HG03066 (cell line): ENCODE measurements around the gene FSCN2.

ENCODE experiments used
- ATAC-seq: cut with Tn5 transposase; IDR thresholded peaks from one replicate; pipeline ENCODE4 v1.9.1; 2021; ENCODE audit warnings: low read depth; ENCODE audit not compliant: unreplicated experiment

The FSCN2 gene

GRCh38 chr17:81527591-81528383 is at the start of gene FSCN2:
Gene FSCN2, plus strand, starts transcription at chr17:81528377. Its CDS starts 155 bp downstream, at chr17:81528532.
- ATAC-seq = no peak

GRCh38 chr17:81479175-81480071 is 48.8 kb upstream of the FSCN2 start:
- no peak for ATAC-seq

GRCh38 chr17:81480140-81481072 is 47.8 kb upstream of the FSCN2 start:
- no peak for ATAC-seq

- no peak for ATAC-seq
These were observed 46.9 kb upstream of the FSCN2 start for GRCh38 chr17:81481073-81481799.

- no peak for ATAC-seq
These were observed 46.2 kb upstream of the FSCN2 start for GRCh38 chr17:81481815-81482505.

- ATAC-seq = no peak
These were observed 45.5 kb upstream of the FSCN2 start for GRCh38 chr17:81482673-81483072.

- no peak for ATAC-seq
These were observed 44.9 kb upstream of the FSCN2 start for GRCh38 chr17:81483085-81483861.

- no peak for ATAC-seq
These were observed 44.3 kb upstream of the FSCN2 start for GRCh38 chr17:81483862-81484194.

- peak; percentile 44 for ATAC-seq
These were observed 43.8 kb upstream of the FSCN2 start for GRCh38 chr17:81484195-81484979.

GRCh38 chr17:81486199-81486810 is 41.9 kb upstream of the FSCN2 start:
- no peak for ATAC-seq

GRCh38 chr17:81487089-81487486 is 41.1 kb upstream of the FSCN2 start:
- ATAC-seq = no peak

GRCh38 chr17:81487487-81488275 is 40.5 kb upstream of the FSCN2 start:
- no peak for ATAC-seq

- no peak for ATAC-seq
These were observed 39.8 kb upstream of the FSCN2 start for GRCh38 chr17:81488276-81488860.

GRCh38 chr17:81489012-81489997 is 38.9 kb upstream of the FSCN2 start:
- ATAC-seq = no peak
